Upper lobe of right lung (tissue), 1 donor: Measurements from ENCODE around the gene ARPP19. TPM values are rescaled to one million over a fixed set of nuclear protein-coding genes. Genes with fewer than 3 reads are reported as not detected.
A peak's percentile ranks its signal among the peaks of the same experiment; 100 is the strongest.

ENCODE experiments used
- ATAC-seq: fragments of 200-7000 bp; cut with Tn5 transposase; one replicate; pipeline ENCODE4 v1.9.1; 2020; ENCODE audit warnings: mild to moderate bottlenecking, moderate library complexity
- DNase-seq: peaks from one replicate; pipeline ENCODE4 v3.0.0-alpha.2; 2020
- H3K27ac ChIP-seq: fragments of 200-600 bp; one replicate; pipeline ENCODE4 v1.8.0; 2022
- H3K27me3 ChIP-seq: fragments of 200-600 bp; one replicate; pipeline ENCODE4 v1.8.0; 2022; ENCODE audit warnings: mild to moderate bottlenecking
- H3K36me3 ChIP-seq: fragments of 200-600 bp; one replicate; pipeline ENCODE4 v1.8.0; 2022
- H3K4me1 ChIP-seq: fragments of 200-600 bp; one replicate; pipeline ENCODE4 v1.8.0; 2022
- H3K4me3 ChIP-seq: fragments of 200-600 bp; one replicate; pipeline ENCODE4 v1.8.0; 2022; ENCODE audit warnings: mild to moderate bottlenecking
- H3K9me3 ChIP-seq: fragments of 200-600 bp; one replicate; pipeline ENCODE4 v1.8.0; 2022
- CTCF ChIP-seq: fragments of 200-600 bp; IDR thresholded peaks from one replicate; pipeline ENCODE4 v1.8.0; 2022; ENCODE audit warnings: antibody characterized with exemption
- intact Hi-C: fragments of 100-400 bp; cut with DNase I; formaldehyde crosslinking; loops from one replicate; pipeline ENCODE4 v1.11.0; 2022
- total RNA-seq: library from RNA; stranded (reverse); fragmentation: NEBNext Ultra II Directional; extraction: Animal tissue kit (Norgen Biotek cat#: 25700); gene quantifications from one replicate; pipeline ENCODE4 v1.2.1, GENCODE V29; 2021
- donor health status: DM: no; HTN: yes; CAD: no; lungs with severe emphysema.

ARPP19 gene
- total RNA-seq, 1 donor from 2014 or later, result 156 TPM

GRCh38 chr15:52527911-52528563, 40.8 kb downstream of the ARPP19 start:
- TF ChIP-seq CTCF, result no peak
- H3K9me3 ChIP-seq, result no peaks in the 10 kb centered on the region
- peak overlapping the region; percentile 82 for H3K27ac ChIP-seq
- H3K27me3 ChIP-seq, result peaks cover 6% of the 10 kb centered on the region
- peaks cover 16% of the 10 kb centered on the region for H3K4me1 ChIP-seq
- intact Hi-C loops, result no loop called here
- no peak for DNase-seq
- no peaks in the 10 kb centered on the region for H3K36me3 ChIP-seq
- peak overlapping the region; percentile 68 for H3K4me3 ChIP-seq
- ATAC-seq, result peak; percentile 3

GRCh38 chr15:52527196-52527910, 41.5 kb downstream of the ARPP19 start:
- no peak for ATAC-seq
- peak overlapping the region; percentile 68 for H3K4me3 ChIP-seq

GRCh38 chr15:52524223-52525136, 44.4 kb downstream of the ARPP19 start:
- Histone ChIP-seq H3K27me3 (no peaks in the 10 kb centered on the region), H3K4me3 (no peak overlapping the region), H3K9me3 (no peaks in the 10 kb centered on the region), H3K27ac (no peak overlapping the region), H3K4me1 (peaks cover 17% of the 10 kb centered on the region), H3K36me3 (no peaks in the 10 kb centered on the region)
- no peak for TF ChIP-seq CTCF
- intact Hi-C loops, result no loop called here
- no peak for ATAC-seq
- no peak for DNase-seq

More at GRCh38 chr15:52527196-52527910, 41.5 kb downstream of the ARPP19 start:
- Histone ChIP-seq H3K9me3 (no peaks in the 10 kb centered on the region), H3K27ac (no peak overlapping the region), H3K36me3 (no peaks in the 10 kb centered on the region), H3K27me3 (peaks cover 6% of the 10 kb centered on the region), H3K4me1 (peaks cover 18% of the 10 kb centered on the region)
- TF ChIP-seq CTCF, result no peak
- DNase-seq, result no peak
- intact Hi-C loops, result no loop called here

GRCh38 chr15:52523647-52524046, 45.2 kb downstream of the ARPP19 start:
- intact Hi-C loops, result no loop called here
- no peaks in the 10 kb centered on the region for H3K9me3 ChIP-seq
- H3K36me3 ChIP-seq, result no peaks in the 10 kb centered on the region
- H3K27me3 ChIP-seq, result no peaks in the 10 kb centered on the region
- no peak for TF ChIP-seq CTCF
- H3K4me1 ChIP-seq, result peaks cover 15% of the 10 kb centered on the region
- DNase-seq (no peak), ATAC-seq (peak; percentile 41)
- H3K27ac ChIP-seq, result no peak overlapping the region
- no peak overlapping the region for H3K4me3 ChIP-seq

GRCh38 chr15:52523192-52523591, 45.6 kb downstream of the ARPP19 start:
- intact Hi-C loops, result no loop called here
- TF ChIP-seq CTCF, result no peak
- DNase-seq, result no peak
- H3K4me3 ChIP-seq, result no peak overlapping the region
- H3K36me3 ChIP-seq, result no peaks in the 10 kb centered on the region
- ATAC-seq, result no peak
- H3K27me3 ChIP-seq, result no peaks in the 10 kb centered on the region
- H3K9me3 ChIP-seq, result no peaks in the 10 kb centered on the region
- H3K4me1 ChIP-seq, result peaks cover 15% of the 10 kb centered on the region
- H3K27ac ChIP-seq, result no peak overlapping the region
